ENCODE measurements around the gene BGN.

BGN gene

DNA sequence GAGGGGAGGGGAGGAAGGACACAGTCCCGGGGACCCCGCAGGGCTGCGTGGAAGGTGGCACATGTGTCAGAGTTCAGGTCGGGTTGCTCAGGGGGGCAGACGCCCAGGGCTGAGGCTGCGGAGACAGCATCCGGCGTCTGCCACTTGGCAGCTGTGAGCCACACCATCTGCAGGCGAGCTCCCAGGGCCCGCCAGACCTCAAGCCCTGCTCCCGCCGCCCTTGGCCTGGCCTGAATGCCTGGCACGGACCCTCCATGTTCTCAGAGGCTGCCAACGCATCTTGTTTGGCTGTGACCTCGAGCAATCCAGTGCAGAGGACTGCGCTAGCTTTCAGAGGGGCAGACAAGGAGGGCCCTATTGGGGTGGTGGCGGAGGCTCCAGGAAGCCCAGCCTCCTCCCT is 5.1 kb downstream of the BGN start:
- no peak for DNase-seq (ENCODE audit: low spot score)
- TF ChIP-seq, protein P1, sequence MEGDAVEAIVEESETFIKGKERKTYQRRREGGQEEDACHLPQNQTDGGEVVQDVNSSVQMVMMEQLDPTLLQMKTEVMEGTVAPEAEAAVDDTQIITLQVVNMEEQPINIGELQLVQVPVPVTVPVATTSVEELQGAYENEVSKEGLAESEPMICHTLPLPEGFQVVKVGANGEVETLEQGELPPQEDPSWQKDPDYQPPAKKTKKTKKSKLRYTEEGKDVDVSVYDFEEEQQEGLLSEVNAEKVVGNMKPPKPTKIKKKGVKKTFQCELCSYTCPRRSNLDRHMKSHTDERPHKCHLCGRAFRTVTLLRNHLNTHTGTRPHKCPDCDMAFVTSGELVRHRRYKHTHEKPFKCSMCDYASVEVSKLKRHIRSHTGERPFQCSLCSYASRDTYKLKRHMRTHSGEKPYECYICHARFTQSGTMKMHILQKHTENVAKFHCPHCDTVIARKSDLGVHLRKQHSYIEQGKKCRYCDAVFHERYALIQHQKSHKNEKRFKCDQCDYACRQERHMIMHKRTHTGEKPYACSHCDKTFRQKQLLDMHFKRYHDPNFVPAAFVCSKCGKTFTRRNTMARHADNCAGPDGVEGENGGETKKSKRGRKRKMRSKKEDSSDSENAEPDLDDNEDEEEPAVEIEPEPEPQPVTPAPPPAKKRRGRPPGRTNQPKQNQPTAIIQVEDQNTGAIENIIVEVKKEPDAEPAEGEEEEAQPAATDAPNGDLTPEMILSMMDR (IDR thresholded peaks at IDR 0.05; ENCODE audit: extremely low read depth, insufficient read depth, missing control alignments) = no peak

DNA sequence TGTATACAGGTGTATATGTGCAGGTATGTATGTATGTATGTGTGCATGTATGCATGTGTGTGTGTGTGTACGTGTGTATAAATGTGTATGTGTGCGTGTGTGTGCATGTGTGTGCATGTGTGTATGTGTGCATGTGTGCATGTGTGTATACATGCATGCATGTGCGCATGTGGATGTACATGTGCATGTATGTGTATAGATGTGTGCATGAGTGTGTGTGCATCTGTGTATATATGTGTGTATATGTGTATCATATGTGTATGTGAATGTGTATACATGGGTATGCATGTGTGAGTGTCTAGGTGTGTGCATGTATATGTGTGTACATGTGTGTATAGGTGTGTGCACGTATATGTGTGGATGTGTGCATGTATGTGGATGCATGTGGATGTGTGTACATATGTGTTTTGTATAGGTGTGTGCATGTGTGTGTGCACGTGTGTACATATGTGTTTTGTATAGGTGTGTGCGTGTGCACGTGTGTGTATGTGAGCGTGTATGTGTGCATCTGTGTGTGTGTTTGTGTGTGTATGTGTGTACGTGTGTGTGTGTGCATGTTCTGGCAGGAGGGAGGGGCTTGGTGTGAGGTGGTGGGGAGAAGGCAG is 6.0 kb downstream of the BGN start:
- no peak for DNase-seq (ENCODE audit: low spot score)
- in situ Hi-C loops (cut with MboI; ENCODE audit: low pct_unique_long_range_greater_than_20kb, low sequenced_read_pairs, unreplicated experiment) = no loop called here
- TF ChIP-seq, protein P1 (IDR thresholded peaks at IDR 0.05; ENCODE audit: extremely low read depth, insufficient read depth, missing control alignments) = no peak

More for the DNA sequence above, 5.1 kb downstream of the BGN start:
- in situ Hi-C loops (cut with MboI; ENCODE audit: low pct_unique_long_range_greater_than_20kb, low sequenced_read_pairs, unreplicated experiment) = no loop called here

DNA sequence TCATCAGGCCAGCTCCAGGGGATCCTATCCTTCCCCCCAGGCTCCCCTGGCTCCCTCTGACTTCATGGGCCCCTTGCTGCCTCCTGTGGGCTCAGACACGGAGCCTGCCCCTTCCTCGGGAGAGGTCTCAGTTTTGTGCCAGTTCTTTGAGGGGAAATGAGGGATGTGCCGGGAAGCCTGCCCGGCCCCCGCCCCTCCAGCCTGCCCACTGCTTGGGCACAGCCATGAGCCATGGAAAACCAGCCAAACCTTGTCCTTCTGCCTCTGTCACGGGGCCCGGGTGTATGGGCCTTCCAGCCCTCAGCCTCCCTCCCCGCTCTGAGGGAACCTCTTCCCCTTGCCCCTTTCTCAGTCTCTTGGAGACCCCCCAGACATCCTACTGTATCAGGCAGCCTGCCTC is 6.8 kb downstream of the BGN start:
- TF ChIP-seq, protein P1 (IDR thresholded peaks at IDR 0.05; ENCODE audit: extremely low read depth, insufficient read depth, missing control alignments) = no peak
- DNase-seq (ENCODE audit: low spot score) = no peak
- in situ Hi-C loops (cut with MboI; ENCODE audit: low pct_unique_long_range_greater_than_20kb, low sequenced_read_pairs, unreplicated experiment) = no loop called here

DNA sequence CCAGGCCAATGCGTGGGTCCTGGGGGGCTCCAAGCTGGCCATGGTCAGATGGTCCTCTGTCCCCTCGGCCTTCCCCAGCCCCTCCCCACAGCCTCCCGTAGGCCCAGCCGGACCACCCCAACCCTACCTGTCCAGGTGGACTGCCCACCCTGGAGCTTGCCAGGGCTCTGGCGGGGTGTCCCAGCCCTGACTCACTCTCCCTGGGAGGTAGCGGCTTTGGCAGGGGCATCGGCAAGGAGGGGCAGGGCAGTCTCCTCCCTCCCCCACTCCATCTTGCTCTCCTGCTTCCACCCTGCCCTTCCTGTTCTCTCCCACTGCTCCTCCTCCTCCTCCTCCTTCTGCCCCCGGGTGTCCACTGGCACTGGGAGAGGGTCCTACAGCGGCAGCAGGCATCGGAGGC is 7.4 kb downstream of the BGN start:
- TF ChIP-seq, protein P1 (IDR thresholded peaks at IDR 0.05; ENCODE audit: extremely low read depth, insufficient read depth, missing control alignments) = no peak
- in situ Hi-C loops (cut with MboI; ENCODE audit: low pct_unique_long_range_greater_than_20kb, low sequenced_read_pairs, unreplicated experiment) = no loop called here
- no peak for DNase-seq (ENCODE audit: low spot score)

DNA sequence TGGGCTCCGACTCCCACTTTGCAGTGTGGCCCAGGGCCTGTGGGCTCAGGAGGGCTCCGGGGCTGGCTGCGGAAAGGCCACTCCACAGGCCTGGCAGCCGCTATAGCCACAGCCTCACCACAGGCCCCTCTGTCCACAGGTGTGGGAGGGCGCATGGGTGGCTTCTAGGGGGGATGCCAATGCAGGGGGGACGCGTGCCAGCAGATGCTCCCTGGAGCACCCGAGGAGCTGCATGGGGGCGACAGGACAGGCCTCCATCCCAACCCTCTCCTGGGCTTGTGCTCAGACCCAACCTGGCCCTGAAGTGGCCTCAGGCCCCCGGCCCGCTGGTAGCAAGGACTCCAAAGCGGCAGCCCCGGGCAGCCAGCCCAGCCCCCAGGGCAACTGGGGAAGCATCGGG is 8.0 kb downstream of the BGN start:
- DNase-seq (ENCODE audit: low spot score) = no peak
- TF ChIP-seq, protein P1 (IDR thresholded peaks at IDR 0.05; ENCODE audit: extremely low read depth, insufficient read depth, missing control alignments) = no peak
- in situ Hi-C loops (cut with MboI; ENCODE audit: low pct_unique_long_range_greater_than_20kb, low sequenced_read_pairs, unreplicated experiment) = no loop called here

DNA sequence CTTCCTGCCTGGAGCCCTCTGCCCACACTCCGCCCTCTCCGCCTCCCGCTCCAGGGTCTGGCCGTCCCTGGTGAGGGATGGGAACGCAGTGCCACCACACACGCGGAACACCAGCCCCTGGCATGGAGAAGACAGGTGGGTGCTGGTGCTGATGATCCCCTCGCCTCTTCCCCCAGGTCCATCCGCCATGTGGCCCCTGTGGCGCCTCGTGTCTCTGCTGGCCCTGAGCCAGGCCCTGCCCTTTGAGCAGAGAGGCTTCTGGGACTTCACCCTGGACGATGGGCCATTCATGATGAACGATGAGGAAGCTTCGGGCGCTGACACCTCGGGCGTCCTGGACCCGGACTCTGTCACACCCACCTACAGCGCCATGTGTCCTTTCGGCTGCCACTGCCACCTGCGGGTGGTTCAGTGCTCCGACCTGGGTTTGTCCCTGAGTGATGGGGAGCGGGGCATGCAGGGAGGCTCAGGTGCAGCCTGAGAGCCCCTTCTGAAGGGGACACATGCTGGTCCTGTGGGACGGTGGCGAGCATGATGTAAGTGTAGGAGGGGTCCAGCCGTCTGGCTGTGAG is 9.8 kb downstream of the BGN start:
- DNase-seq (ENCODE audit: low spot score) = no peak
- in situ Hi-C loops (cut with MboI; ENCODE audit: low pct_unique_long_range_greater_than_20kb, low sequenced_read_pairs, unreplicated experiment) = no loop called here
- TF ChIP-seq, protein P1 (IDR thresholded peaks at IDR 0.05; ENCODE audit: extremely low read depth, insufficient read depth, missing control alignments) = no peak
